Right renal pelvis (tissue), 4 donors: Measurements from ENCODE around the gene DNAH10. TPM values are rescaled to one million over a fixed set of nuclear protein-coding genes. Genes with fewer than 3 reads are reported as not detected.

ENCODE experiments used
- DNase-seq, 4 donors: peaks; one replicate each; pipeline ENCODE4 v3.0.0-alpha.2; 2013; ENCODE audit warnings: low read depth in 4 of 4, low spot score in 3 of 4, missing footprints in 1 of 4
- polyA plus RNA-seq, 4 donors: library from polyadenylated mRNA; unstranded; fragments of 120-200 nt; gene quantifications; one replicate each; pipeline ENCODE4 v1.2.1, GENCODE V29; 2013; ENCODE audit not compliant: insufficient read length in 4 of 4

The DNAH10 gene
- polyA plus RNA-seq, 4 donors = 4.5 to 5.5 (median 4.8) TPM

- no peak for DNase-seq
These were observed 115.9 kb downstream of the DNAH10 start for GRCh38 chr12:123877968-123878367.

GRCh38 chr12:123879101-123879500 is 117.0 kb downstream of the DNAH10 start:
- no peak for DNase-seq

- no peak for DNase-seq
These were observed 117.6 kb downstream of the DNAH10 start for GRCh38 chr12:123879691-123880090.

GRCh38 chr12:123882161-123882705 is 120.1 kb downstream of the DNAH10 start:
- no peak for DNase-seq

GRCh38 chr12:123886258-123886657 is 124.2 kb downstream of the DNAH10 start:
- DNase-seq = no peak

GRCh38 chr12:123886931-123887582 is 125.0 kb downstream of the DNAH10 start:
- no peak for DNase-seq

- DNase-seq = no peak
These were observed 126.9 kb downstream of the DNAH10 start for GRCh38 chr12:123888989-123889388.

GRCh38 chr12:123889848-123890535 is 127.9 kb downstream of the DNAH10 start:
- no peak for DNase-seq

GRCh38 chr12:123890536-123890902 is 128.4 kb downstream of the DNAH10 start:
- no peak for DNase-seq

- no peak for DNase-seq
These were observed 128.9 kb downstream of the DNAH10 start for GRCh38 chr12:123891011-123891410.

- no peak for DNase-seq
These were observed 129.5 kb downstream of the DNAH10 start for GRCh38 chr12:123891516-123892179.

- DNase-seq = no peak
These were observed 130.1 kb downstream of the DNAH10 start for GRCh38 chr12:123892180-123892559.

GRCh38 chr12:123892853-123893252 is 130.8 kb downstream of the DNAH10 start:
- no peak for DNase-seq

GRCh38 chr12:123893276-123893675 is 131.2 kb downstream of the DNAH10 start:
- DNase-seq = no peak

- DNase-seq = no peak
These were observed 132.8 kb downstream of the DNAH10 start for GRCh38 chr12:123894823-123895345.

GRCh38 chr12:123895451-123895850 is 133.3 kb downstream of the DNAH10 start:
- DNase-seq = no peak

GRCh38 chr12:123896767-123897166 is 134.7 kb downstream of the DNAH10 start:
- no peak for DNase-seq

GRCh38 chr12:123897221-123897620 is 135.1 kb downstream of the DNAH10 start:
- DNase-seq = no peak

- no peak for DNase-seq
These were observed 136.6 kb downstream of the DNAH10 start for GRCh38 chr12:123898673-123899072.

- DNase-seq = no peak
These were observed 137.3 kb downstream of the DNAH10 start for GRCh38 chr12:123899368-123899767.

GRCh38 chr12:123900871-123901376 is 138.8 kb downstream of the DNAH10 start:
- no peak for DNase-seq
